DMS114 treated with DMSO at 0.1 percent for 48 hours (cell line): Measurements from ENCODE around the gene ZBTB20.
"Not testable (repeated sequence)": the region's sequence is repeated elsewhere in the genome, so short reads cannot be mapped to it uniquely, and the experiment has no call there.

Experiments
- DNase-seq: peaks from one replicate; lab custom pipeline; 2025; ENCODE audit not compliant: unreplicated experiment; lab: John Stamatoyannopoulos, UW

The ZBTB20 gene

GRCh38 chr3:114846252-114846651 is 300.8 kb downstream of the ZBTB20 start:
- DNase-seq, result no peak

DNA sequence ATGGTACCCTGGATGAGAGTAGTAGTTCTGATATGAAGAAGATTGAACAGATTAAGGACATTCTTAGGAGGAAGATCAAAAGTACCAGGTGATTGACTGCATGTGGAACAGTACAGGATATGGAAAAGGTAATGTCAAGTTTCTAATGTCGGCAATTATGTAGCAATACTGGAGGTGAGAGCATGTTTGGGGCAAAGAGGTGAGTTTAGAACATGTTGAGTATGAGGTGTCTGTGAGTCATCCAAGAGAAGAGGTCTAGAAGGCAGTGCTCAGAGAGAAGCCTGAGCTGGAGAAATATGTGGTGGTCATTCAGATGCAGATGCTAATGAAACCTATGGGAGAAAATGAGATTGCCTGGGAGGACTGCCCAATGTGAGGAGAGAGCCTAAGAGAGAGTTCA is 305.6 kb downstream of the ZBTB20 start:
- DNase-seq, result no peak

- no peak for DNase-seq
Observed at GRCh38 chr3:114839476-114839875, 307.6 kb downstream of the ZBTB20 start.

- no peak for DNase-seq
Observed at GRCh38 chr3:114838025-114838424, 309.1 kb downstream of the ZBTB20 start.

DNA sequence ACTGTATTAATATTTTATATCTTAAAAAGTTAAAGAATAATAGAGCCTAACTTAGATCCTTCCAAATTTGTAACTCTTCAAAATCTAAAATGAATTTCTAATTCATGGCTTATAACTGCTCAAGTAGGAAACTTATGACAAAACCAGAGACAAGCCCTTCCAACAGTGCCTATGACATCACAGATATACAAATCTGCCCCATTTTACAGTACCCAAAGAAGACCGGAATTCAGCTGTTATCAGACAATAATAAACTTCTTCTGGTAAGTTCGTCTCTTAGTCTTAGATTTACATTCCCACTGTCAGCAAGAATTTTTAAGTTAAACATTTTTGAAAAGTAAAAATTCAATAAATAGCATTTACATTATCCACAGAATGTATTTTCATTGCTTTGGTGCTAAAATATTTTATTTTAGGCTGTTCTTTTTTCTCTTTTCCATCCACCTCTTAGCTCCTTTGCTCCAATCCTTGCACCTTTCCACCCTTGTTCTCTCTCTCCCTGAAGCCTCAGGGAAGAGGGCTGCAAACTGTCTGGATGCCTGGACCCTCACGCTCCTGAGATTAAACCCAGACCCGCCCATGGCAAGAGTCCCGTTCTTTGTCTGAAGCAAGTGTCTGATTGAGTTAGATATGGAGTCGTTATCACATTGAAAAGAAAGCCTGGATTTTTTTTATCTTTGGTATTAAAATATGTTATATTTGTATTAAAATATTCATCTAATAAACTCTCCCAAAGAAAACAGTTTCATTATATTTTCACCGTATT is 312.7 kb downstream of the ZBTB20 start:
- DNase-seq, result no peak

DNA sequence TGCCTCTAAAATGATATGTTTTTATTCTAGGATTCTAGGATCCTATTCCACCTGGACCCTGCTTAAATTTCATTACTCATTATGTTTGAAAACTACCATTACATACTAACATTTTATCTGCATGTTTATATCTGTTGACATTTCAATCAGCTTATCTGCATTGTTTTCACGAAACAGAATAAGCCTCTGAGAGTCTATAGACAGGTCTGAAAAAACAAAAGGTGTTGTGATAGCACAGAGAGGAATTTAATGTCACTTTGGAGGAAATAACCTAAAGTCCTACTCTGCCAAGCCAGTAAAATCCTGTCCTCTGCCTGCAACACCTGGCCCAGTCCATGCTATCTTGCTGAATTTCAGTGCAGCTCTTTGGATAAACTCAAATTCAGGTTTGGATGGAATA is 315.2 kb downstream of the ZBTB20 start:
- DNase-seq, result no peak

GRCh38 chr3:114830652-114831051 is 316.4 kb downstream of the ZBTB20 start:
- no peak for DNase-seq

DNA sequence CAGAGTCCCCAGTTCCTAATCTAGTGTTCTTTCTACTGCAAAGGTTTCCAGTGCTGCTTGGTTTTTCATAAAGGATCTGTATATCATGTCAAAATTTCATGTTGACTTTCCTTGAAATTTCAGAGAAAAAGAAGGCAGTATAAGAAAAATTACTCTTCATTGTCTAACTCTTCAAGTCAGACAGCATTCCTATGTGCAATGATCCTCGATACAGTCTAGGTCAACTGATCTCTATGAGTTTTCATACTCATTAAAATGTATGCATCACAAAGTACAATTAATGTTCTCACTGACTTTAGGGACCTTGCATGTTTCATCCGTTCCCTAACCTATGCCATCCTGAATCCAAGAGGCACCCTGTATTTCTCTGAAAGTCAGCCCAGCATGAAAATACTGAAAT is 317.3 kb downstream of the ZBTB20 start:
- DNase-seq, result no peak

DNA sequence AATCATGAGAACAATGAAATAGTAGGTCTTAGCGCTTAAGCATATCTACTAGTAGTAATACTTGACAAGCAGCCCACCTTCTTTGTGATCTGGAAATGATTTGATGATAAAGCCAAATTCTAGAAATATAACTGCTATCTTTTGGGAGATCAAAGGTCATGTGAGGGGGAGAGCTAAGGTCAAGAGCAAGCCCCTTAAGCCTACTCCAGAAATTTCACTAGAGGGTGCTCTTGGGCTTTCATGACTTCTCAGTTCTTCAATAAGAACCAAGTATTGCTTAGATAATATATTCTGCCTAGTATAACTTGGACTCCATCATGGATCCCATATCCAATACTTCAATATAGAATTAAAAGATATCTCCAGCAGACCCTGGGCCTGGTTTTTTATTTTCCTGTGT is 319.6 kb downstream of the ZBTB20 start:
- peak; percentile 11 for DNase-seq

DNA sequence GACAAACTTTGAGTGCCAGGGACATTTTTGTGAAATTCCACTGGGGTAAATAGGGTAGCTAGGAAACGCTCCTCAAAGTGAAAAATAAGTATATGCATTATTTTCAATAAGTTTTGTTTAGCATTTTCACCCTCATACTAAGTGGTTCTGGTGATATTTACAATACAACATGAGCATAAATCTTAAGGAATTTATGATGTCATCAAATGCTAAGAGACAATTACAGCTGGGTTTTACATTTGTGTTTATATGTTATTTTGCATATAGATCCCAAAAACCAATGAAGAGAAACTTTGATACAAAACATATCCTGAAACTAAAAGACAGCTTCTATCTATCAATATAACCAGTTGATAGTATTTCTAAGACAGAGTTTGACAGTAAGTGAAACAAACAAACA is 323.1 kb downstream of the ZBTB20 start:
- no peak for DNase-seq

DNA sequence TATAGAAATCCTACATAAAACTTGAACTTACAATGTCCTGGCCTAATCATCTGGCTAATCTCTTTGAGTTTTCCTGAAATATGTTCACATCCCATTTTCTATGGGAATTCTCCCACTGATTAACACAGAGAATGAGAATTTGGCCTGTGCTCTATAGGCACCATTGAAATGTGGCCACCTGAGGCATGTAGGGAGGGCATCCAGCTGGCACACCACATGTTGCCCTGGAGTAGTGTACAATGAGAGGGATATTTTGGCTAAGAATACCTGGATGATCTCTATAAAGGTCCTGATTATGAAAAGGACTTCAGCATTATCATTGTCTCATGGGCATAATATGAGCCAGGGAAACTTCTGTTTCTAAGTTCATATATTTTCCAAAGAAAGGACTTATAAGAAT is 324.0 kb downstream of the ZBTB20 start:
- no peak for DNase-seq

DNA sequence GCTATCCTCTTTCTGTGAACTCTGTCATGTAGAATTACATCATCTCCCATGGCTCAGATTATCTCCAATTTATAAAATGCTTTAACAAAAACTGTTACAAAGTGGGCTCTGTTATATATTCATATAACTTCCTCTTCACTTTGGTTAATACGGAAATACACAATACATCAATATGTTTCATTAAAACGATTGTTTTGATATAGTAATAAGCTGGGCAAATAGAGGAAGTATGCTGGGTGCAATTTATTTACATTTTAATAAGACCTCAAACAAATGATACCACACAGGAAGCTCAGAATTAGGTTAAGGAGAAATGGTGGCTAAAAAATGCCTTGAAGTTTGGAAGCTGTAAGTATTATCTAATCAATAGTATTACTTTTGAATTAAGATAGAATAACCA is 331.0 kb downstream of the ZBTB20 start:
- no peak for DNase-seq

DNA sequence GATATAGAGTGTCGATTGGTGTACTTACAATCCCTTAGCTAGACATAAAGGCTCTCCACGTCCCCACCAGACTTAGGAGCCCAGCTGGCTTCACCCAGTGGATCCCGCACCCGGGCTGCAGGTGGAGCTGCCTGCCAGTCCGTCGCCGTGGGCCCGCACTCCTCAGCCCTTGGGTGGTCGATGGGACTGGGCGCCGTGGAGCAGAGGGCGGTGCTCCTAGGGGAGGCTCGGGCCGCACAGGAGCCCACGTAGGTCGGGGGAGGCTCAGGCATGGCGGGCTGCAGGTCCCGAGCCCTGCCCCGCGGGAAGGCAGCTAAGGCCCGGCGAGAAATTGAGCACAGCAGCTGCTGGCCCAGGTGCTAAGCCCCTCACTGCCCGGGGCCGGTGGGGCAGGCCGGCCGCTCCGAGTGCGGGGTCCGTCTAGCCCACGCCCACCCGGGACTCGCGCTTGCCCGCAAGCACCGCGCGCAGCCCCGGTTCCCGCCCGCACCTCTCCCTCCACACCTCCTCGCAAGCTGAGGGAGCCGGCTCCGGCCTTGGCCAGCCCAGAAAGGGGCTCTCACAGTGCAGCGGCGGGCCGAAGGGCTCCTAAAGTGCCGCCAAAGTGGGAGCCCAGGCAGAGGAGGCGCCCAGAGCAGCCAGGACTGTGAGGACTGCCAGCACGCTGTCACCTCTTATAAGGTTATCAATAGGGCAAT is 334.4 kb downstream of the ZBTB20 start:
- DNase-seq, result not testable (repeated sequence)

DNA sequence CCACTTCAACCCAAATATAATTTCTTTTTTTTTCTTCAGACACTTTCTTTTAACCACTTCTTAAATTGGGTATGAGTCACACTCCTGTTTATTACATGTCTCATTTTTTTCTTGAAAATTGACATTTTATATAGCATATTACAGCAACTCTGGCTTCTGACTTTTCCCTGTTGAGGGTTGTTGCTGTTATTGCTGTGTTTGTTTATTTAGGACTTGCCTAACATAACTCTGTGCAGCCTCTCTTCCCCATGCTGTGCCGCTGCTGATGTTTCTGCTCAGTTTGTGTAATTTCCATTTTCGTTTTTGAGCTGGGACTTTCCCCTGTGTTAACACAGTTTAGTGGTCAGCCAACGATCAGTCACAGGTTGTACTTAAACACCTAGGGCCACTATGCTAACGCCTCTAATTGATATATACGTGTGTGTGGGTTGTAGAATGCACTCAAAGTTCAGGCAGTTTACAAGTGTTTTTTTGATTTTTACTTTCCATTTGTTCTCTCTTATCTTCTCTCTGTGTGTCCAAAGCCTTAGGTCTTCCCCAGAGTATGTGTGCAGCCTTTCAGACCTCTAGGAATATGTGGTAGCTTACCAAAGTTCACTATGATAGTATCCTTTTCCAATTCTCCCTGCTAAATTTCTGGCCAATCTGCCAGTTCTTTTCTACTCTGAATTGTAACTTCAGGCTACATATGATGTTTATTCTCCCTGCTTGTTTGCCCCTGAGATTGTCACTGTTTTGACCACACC is 337.2 kb downstream of the ZBTB20 start:
- no peak for DNase-seq

DNA sequence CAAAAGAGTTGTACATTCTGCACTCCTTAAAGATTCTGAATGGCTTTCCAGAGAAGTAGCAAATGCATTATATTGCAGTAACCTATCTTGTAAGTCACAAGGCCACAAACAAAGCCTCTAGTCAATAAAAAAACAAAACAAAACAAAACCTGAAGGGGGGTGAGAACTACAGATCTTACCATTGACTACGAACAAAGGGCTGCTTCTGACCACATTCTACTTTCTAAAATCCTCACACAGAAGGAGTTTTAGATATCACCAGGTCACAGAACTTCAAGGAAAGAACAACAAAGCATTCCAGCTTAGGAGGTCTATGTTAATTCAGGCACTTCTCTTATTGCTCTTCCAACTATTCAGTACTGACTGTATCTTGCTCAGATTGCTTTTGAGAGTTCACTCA is 343.0 kb downstream of the ZBTB20 start:
- no peak for DNase-seq

DNA sequence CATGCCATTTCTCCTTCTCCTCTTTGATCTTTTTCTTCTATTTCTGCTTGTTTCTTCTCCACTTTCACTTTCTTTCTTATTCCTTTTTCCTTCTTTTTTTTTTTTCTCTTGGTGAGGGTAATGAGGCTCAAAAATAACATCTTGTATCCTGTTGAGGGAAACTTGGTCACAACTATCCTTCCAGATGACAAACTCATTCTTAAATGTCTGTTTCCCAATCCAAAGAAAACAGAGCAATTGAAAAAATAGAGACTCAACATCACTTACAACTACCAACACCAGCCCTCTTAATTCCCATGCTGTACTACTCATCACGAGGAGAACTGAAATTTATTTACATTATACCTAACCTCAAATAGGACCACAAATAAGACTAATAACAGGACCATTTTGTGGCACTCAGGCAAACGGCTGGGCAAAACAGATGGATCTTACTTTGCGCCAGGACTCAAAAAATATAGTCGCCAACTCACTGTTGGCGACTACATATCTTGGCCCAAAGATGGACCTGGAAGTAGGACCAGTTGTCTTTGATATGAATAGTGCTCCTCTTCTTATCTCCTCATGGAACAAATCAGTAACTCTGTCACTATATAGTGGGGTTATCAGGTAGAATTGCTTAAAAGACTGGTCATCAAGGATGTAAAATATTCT is 343.9 kb downstream of the ZBTB20 start:
- DNase-seq, result no peak

DNA sequence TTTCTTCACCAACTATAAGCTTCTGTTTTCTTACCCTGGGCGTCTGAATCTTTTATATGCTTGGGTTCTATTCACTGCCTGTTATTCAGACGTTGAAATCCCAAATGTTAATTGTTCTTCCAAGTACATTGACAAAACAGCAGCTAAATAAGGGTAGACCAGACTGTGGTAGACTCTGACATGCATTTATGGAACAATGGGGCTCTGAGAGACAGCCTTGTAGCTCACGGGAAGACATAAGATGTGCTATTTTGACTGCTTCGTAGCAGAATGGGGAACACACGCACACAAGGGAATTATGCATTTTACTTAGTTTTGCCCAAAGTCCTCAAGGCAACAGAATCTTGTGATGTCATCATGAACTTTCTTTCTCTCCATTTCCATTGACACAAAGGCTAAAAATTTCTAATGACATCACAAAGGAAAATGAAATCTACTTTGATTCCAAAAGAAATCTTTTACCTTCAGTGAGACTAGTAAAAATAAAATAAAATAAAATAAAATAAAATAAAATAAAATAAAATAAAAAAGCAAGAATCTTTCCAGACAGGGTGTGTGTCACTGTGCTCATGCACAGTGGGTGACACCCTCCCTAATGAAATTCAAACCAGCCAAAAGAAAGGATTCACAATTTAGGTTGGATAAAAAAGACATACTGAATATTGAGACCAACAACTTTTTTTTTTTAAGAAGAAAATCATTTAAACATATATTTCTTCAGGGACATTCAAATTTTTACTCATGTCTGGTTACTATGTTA is 346.6 kb downstream of the ZBTB20 start:
- no peak for DNase-seq

GRCh38 chr3:114799816-114800215 is 347.3 kb downstream of the ZBTB20 start:
- DNase-seq, result no peak

- DNase-seq, result no peak
Observed at GRCh38 chr3:114796796-114797195, 350.3 kb downstream of the ZBTB20 start.

DNA sequence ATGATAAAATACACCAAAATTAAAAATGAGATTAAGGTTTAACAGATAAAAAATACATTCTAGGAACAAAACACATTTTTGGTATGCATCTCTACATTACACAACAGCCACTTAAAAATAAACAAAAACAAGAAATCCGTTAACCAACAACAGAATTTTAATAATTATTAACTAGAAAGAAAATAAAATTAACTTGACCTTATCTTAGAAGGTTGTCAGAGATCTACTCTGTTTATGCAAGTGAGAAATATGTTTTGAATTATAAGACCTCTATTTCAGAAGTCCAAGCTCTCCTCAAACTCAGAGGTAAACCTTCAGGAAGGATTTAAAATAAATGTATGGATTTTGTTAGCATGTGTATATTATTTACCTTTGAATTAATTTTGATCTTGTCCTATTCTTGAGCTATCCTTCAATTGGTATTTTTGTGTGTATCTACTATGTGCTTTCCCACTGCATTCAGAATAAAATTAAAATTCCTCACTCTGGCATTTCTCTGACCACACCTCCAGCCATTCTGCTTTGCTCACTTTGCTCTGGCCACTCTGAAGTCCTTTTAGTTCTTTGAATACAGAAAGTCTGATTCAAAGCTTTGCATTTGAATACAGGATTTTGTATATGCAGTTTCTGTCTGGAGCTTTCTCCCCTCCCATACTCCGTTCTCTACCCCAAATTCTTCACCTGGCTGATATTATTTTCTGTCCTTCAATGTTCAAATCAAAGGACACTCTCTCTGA is 352.0 kb downstream of the ZBTB20 start:
- DNase-seq, result no peak
